HG02884 (cell line): ENCODE data around the gene CDC42BPB.

Source experiments
- ATAC-seq: cut with Tn5 transposase; IDR thresholded peaks from one replicate; pipeline ENCODE4 v1.9.1; 2021; ENCODE audit warnings: mild to moderate bottlenecking, moderate library complexity; ENCODE audit not compliant: unreplicated experiment

Gene CDC42BPB

GRCh38 chr14:102949062-102949800 is 108.1 kb downstream of the CDC42BPB start:
- no peak for ATAC-seq

GRCh38 chr14:102948698-102949061 is 108.7 kb downstream of the CDC42BPB start:
- ATAC-seq, result no peak

- ATAC-seq, result no peak
These were observed 109.8 kb downstream of the CDC42BPB start for GRCh38 chr14:102947321-102948103.

GRCh38 chr14:102945346-102946130 is 111.8 kb downstream of the CDC42BPB start:
- no peak for ATAC-seq

- no peak for ATAC-seq
These were observed 112.7 kb downstream of the CDC42BPB start for GRCh38 chr14:102944448-102945330.

- ATAC-seq, result no peak
These were observed 113.4 kb downstream of the CDC42BPB start for GRCh38 chr14:102943979-102944378.

GRCh38 chr14:102943454-102943853 is 113.9 kb downstream of the CDC42BPB start:
- ATAC-seq, result no peak

- no peak for ATAC-seq
These were observed 115.3 kb downstream of the CDC42BPB start for GRCh38 chr14:102942069-102942468.

GRCh38 chr14:102941419-102942011 is 115.8 kb downstream of the CDC42BPB start:
- ATAC-seq, result no peak

- ATAC-seq, result no peak
These were observed 116.5 kb downstream of the CDC42BPB start for GRCh38 chr14:102940729-102941362.

GRCh38 chr14:102939820-102940561 is 117.4 kb downstream of the CDC42BPB start:
- no peak for ATAC-seq

- ATAC-seq, result no peak
These were observed 118.0 kb downstream of the CDC42BPB start for GRCh38 chr14:102939329-102939728.

GRCh38 chr14:102938191-102938590 is 119.2 kb downstream of the CDC42BPB start:
- no peak for ATAC-seq

- no peak for ATAC-seq
These were observed 119.8 kb downstream of the CDC42BPB start for GRCh38 chr14:102937331-102938175.

GRCh38 chr14:102935756-102936155 is 121.6 kb downstream of the CDC42BPB start:
- no peak for ATAC-seq

GRCh38 chr14:102933618-102934231 is 123.6 kb downstream of the CDC42BPB start:
- ATAC-seq, result no peak

GRCh38 chr14:102932484-102933248 is 124.7 kb downstream of the CDC42BPB start:
- ATAC-seq, result no peak
